WERI-Rb-1 (cell line): ENCODE measurements around the gene EHD4.

Source experiments
- DNase-seq: peaks from one replicate; pipeline ENCODE4 v3.0.0-alpha.2; 2020
- H3K27ac ChIP-seq: fragments of 250-450 bp; sonication (Bioruptor Pico); 2 replicates; pipeline ENCODE4 v1.5.1; 2020; ENCODE audit warnings: mild to moderate bottlenecking, moderate library complexity
- H3K27me3 ChIP-seq: fragments of 250-450 bp; sonication (Bioruptor Pico); 2 replicates; pipeline ENCODE4 v1.5.1; 2021; ENCODE audit warnings: mild to moderate bottlenecking, low read depth, moderate library complexity; ENCODE audit not compliant: insufficient read depth, severe bottlenecking
- H3K36me3 ChIP-seq: fragments of 250-450 bp; sonication (Bioruptor Pico); 2 replicates; pipeline ENCODE4 v1.5.1; 2020; ENCODE audit warnings: mild to moderate bottlenecking, moderate library complexity
- H3K4me3 ChIP-seq: 2 replicates; pipeline ENCODE4 v1.5.1; 2011; ENCODE audit warnings: low read depth, mild to moderate bottlenecking, control low read depth, low read length
- H3K9me3 ChIP-seq: fragments of 250-450 bp; sonication (Bioruptor Pico); 2 replicates; pipeline ENCODE4 v1.5.1; 2021; ENCODE audit warnings: mild to moderate bottlenecking, moderate library complexity; ENCODE audit not compliant: severe bottlenecking
- TF ChIP-seq, protein P1 (sequence below): IDR thresholded peaks from 2 replicates; pipeline ENCODE4 v1.5.1; 2011; ENCODE audit warnings: low read depth, mild to moderate bottlenecking, control low read depth, inconsistent platforms, low read length

EHD4 gene

DNA sequence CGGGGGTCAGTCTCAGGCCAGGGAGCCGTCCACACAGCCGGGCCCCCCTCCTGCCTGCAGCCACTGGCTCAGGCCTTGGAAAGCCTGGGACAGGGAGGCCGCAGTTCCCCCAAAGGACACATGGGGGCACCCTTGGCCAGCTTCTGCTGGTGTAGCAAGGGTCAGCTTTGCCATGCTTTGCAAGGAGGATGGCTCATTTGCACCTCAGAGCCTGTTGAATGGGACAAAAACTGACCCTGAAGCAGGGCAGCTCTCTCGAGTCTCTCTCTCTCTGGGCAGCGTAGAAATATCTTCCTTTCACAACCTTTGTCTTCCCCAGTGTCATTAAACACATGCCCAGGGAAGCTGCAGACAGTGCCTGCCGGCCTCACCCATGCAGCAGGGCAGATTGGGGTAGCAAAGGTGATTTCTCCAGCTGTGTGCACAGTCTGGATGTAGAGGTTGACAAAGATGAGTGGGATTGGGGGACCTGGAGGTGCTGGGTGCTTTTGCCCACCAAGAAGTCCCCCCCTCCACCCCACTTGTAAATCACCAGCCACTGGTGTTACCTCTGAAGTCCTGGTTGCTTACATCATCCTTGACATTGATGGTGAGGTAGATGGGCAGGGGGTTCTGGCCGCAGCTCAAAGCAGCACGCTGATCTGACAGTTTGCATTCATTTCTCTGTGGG is 17.4 kb upstream of the EHD4 start:
- peak; percentile 86 for DNase-seq
- TF ChIP-seq, protein P1, sequence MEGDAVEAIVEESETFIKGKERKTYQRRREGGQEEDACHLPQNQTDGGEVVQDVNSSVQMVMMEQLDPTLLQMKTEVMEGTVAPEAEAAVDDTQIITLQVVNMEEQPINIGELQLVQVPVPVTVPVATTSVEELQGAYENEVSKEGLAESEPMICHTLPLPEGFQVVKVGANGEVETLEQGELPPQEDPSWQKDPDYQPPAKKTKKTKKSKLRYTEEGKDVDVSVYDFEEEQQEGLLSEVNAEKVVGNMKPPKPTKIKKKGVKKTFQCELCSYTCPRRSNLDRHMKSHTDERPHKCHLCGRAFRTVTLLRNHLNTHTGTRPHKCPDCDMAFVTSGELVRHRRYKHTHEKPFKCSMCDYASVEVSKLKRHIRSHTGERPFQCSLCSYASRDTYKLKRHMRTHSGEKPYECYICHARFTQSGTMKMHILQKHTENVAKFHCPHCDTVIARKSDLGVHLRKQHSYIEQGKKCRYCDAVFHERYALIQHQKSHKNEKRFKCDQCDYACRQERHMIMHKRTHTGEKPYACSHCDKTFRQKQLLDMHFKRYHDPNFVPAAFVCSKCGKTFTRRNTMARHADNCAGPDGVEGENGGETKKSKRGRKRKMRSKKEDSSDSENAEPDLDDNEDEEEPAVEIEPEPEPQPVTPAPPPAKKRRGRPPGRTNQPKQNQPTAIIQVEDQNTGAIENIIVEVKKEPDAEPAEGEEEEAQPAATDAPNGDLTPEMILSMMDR, result peak; percentile 99
- no peaks in the 10 kb centered on the region for H3K27me3 ChIP-seq
- no peak overlapping the region for H3K27ac ChIP-seq
- H3K4me3 ChIP-seq, result no peak overlapping the region
- no peaks in the 10 kb centered on the region for H3K9me3 ChIP-seq
- H3K36me3 ChIP-seq, result no peaks in the 10 kb centered on the region

DNA sequence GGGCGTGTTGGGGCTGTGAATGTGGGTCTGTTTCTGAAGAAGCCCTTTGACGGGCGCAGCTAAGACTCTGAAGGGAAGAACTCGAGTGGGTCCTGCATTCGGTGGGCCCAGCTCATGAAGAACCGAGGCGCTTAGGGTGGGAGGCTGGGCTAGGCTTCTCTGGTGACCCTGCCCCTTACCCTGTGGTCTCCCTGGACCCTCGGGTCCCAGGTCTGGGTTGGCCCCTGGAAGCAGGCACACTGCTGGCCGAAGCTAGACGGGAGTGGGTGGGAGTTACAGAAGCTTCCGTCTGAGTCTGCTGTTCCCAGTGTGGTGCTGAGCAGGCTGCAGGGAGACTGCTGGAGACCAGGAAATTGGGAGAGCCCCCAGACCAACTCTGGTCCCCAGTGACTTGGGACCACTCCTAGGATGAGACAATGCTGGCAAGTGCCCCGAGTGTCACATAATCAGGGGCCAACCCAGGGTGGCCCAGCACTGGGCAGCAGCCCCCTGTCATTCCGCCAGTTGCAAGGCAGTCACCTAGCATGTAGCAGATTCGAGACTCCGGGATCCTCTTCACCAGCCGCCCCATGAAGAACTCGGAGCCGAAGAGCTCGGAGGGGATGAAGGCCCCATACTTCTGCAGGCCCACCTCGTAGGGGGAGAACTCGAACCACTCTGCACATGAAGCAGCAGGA is 16.7 kb upstream of the EHD4 start:
- H3K4me3 ChIP-seq, result no peak overlapping the region
- no peak overlapping the region for H3K27ac ChIP-seq
- H3K36me3 ChIP-seq, result no peaks in the 10 kb centered on the region
- H3K27me3 ChIP-seq, result no peaks in the 10 kb centered on the region
- TF ChIP-seq, protein P1, result no peak
- DNase-seq, result no peak
- H3K9me3 ChIP-seq, result no peaks in the 10 kb centered on the region

DNA sequence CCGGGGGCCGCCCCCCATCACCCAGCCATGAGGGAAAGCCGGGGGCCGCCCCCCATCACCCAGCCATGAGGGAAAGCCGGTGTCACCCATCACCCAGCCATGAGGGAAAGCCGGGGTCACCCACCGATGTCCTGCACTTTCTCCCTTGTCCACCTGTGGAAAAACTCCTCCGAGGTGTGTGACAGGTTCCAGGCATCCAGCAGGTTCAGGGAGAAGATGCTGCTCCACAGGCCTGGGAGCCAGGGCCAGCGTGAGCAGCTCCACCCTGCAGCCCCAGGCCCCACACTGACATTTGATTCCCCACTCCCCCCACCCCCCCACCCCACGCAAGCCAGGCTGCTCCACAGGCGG is 15.5 kb upstream of the EHD4 start:
- Histone ChIP-seq H3K27ac (no peak overlapping the region), H3K9me3 (no peaks in the 10 kb centered on the region), H3K27me3 (no peaks in the 10 kb centered on the region), H3K4me3 (no peak overlapping the region), H3K36me3 (no peaks in the 10 kb centered on the region)
- TF ChIP-seq, protein P1, result no peak
- DNase-seq, result no peak

DNA sequence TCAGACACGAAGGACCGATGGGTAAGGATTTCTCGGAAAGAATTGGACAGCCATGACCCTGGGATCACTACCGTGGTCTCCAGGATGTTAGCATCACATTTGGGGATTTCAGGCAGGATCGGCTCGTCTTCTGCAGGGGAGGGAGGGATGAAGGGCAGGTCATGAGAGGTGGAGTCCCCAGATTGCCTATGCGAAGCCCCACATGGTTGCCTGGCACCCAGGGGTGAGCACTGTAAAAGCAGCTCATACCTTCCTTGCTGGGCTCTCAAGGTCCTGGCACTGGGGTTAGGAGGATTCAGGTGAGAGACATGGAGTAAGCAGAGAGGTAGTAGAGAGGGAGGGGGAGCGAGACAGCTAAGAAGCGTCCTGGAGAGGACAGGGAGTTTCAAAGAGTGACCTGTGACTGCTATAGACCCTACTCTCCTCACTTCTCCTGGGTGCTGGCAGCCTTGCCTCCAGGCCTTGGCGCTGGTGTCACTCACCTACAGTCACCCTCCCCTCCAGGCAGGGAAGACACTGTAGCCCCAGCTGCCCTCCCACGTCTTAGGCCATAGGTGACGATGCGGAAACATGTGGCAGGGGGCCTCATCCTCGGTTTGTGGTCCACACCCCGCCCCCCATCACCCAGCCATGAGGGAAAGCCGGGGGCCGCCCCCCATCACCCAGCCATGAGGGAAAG is 15.0 kb upstream of the EHD4 start:
- no peak overlapping the region for H3K4me3 ChIP-seq
- TF ChIP-seq, protein P1, result no peak
- no peaks in the 10 kb centered on the region for H3K27me3 ChIP-seq
- H3K36me3 ChIP-seq, result no peaks in the 10 kb centered on the region
- no peak for DNase-seq
- no peaks in the 10 kb centered on the region for H3K9me3 ChIP-seq
- H3K27ac ChIP-seq, result no peak overlapping the region

DNA sequence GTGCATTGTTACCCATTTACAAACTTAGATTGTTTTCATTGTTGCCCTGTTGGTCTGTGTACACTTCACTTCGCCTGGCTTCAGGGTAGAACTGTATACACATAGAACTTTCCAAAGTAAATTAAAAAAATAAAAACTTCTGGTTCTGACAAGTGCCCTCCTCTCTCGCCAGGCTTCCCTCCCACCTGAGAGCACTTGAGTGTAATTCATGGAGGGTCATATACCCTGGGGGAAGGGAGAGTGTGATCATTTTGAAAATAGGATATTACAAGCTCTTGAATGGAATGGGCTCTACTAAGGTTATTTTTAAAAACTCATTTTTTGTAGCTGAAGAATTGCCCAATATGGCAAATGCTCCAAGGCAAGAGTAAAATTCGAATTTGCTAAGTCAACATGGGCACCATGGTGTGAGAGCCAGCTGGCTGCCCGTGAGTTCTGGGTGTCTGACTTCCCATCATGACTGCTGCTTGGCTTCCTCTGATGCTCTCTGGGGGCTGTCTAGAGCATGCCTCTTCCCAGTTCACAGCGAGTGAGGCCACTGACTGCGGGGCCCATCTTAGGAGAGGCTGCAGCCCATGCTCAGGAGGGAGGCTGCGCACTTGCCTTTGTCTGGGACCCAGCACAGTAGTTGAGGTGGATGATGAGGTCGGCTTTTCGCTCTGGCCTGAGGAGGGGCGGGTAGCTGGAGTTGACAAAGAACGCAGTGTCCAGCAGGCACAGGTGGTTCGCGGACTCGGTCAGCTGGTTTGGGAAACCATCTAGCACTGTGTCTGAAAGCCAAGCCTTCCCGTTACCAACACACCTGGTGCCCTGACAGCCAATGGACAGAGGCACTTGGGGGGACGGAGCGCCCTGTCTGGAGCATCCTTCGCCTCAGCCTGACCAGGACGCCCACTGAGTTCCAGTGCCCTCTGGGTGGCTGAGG is 13.1 kb upstream of the EHD4 start:
- Histone ChIP-seq H3K36me3 (no peaks in the 10 kb centered on the region), H3K27ac (no peak overlapping the region), H3K9me3 (no peaks in the 10 kb centered on the region), H3K27me3 (no peaks in the 10 kb centered on the region), H3K4me3 (no peak overlapping the region)
- TF ChIP-seq, protein P1, result no peak
- DNase-seq, result no peak
